ENCODE data around the gene CHEK1. TPM values are rescaled to one million over a fixed set of nuclear protein-coding genes. Genes with fewer than 3 reads are reported as not detected.

Gene CHEK1
- total and polyA plus RNA-seq, 2 of the 8 experiments (the other 6 are each of a cell fraction or from before 2014, with no cell fraction given) = 37.7 to 133 TPM

DNA sequence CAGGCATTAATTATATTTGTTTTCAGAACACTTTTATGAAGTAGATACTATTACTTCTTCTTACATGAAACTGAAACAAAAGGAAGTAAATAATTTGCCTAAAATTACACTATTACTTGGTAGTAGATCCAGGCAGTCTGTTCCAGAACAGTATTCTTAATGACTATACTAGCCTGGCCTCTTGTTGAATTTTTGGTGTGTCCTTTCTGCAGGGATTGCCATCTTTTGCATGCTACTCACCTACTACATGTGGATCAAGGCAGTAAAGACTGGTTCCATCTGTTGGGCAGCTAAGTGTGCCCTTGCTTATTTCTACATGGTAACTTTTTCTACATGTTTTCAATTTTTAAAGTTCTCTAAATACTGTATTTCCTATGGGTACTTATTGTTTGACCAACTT lies 19.5 kb upstream of the CHEK1 start:
- no peak for FAIRE-seq
- Histone ChIP-seq H2AFZ (ENCODE audit: low read length) (no peak overlapping the region), H3K27me3 (replicated peaks in 1 of 4; ENCODE audit: control insufficient read depth in 3 of 4, extremely low read depth in 1 of 4, insufficient read depth in 3 of 4, low read length in 3 of 4) (no peaks in the 10 kb centered on the region), H3K79me1 (ENCODE audit: low read depth, low read length) (no peaks in the 10 kb centered on the region), H3K4me2 (ENCODE audit: insufficient read depth in 1 of 2, low read depth in 2 of 2, low read length in 2 of 2) (no peak overlapping the region), H2BK20ac (ENCODE audit: low read length) (no peak overlapping the region), H4K91ac (replicated peaks; ENCODE audit: insufficient read length, low read length) (no peak overlapping the region), H3K4ac (replicated peaks; ENCODE audit: insufficient read length, low read depth, low read length) (no peak overlapping the region), H2BK15ac (ENCODE audit: low read length) (no peak overlapping the region), H3K9ac (replicated peaks in 1 of 4; ENCODE audit: extremely low read depth in 1 of 4, low read depth in 3 of 4, low read length in 3 of 4) (no peak overlapping the region), H3K23ac (ENCODE audit: insufficient read length) (no peak overlapping the region), H3K14ac (ENCODE audit: insufficient read length) (no peak overlapping the region), H3K18ac (ENCODE audit: extremely low read depth, low read length) (no peak overlapping the region), H3K23me2 (ENCODE audit: low read depth, low read length) (no peaks in the 10 kb centered on the region), H3K36me3 (ENCODE audit: control insufficient read depth in 2 of 4, insufficient read depth in 4 of 4, low read length in 3 of 4) (peaks cover 37 to 91% (median 72%) of the 10 kb centered on the region in 4 experiments), H4K5ac (ENCODE audit: insufficient read length, low read depth, low read length) (no peak overlapping the region), H3K9me3 (ENCODE audit: insufficient read depth in 2 of 2, low read depth in 1 of 2, low read length in 1 of 2) (no peaks in the 10 kb centered on the region), H2BK5ac (ENCODE audit: low read depth, low read length) (no peak overlapping the region), H3K4me3 (ENCODE audit: extremely low read depth in 1 of 4, insufficient read depth in 2 of 4, low read depth in 3 of 4, low read length in 4 of 4) (no peak overlapping the region), H4K8ac (ENCODE audit: extremely low read depth, insufficient read depth, low read length) (no peak overlapping the region), H3K79me2 (ENCODE audit: control insufficient read depth in 1 of 2, insufficient read depth in 2 of 2, low read length in 2 of 2) (no peaks in the 10 kb centered on the region), H4K20me1 (replicated peaks in 1 of 2; ENCODE audit: control insufficient read depth in 1 of 2, insufficient read depth in 2 of 2, low read length in 2 of 2) (peaks cover 0 to 5% of the 10 kb centered on the region in 2 experiments), H2BK12ac (ENCODE audit: low read depth, low read length) (no peak overlapping the region), H2BK120ac (replicated peaks; ENCODE audit: low read depth, low read length) (no peak overlapping the region), H2AK5ac (ENCODE audit: low read depth, low read length) (no peak overlapping the region), H3K4me1 (replicated peaks in 1 of 4; ENCODE audit: control insufficient read depth in 3 of 4, insufficient read depth in 4 of 4, low read length in 3 of 4) (no peaks in the 10 kb centered on the region), H3K27ac (ENCODE audit: low read depth, low read length) (no peak overlapping the region), H3K56ac (replicated peaks; ENCODE audit: insufficient read length, low read depth, low read length) (no peak overlapping the region)
- DNase-seq (ENCODE audit: low read depth in 1 of 2, low spot score in 2 of 2) = no peak
- ChIA-PET POLR2A (ENCODE audit: partially characterized antibody) (interaction anchor here (1.1 kb wide), 2 partner anchors 21 to 46 kb away, joined by 3 to 4 read pairs; no protein-coding TSS in a partner anchor), CTCF (ENCODE audit: partially characterized antibody) (no interaction called here)
- TF ChIP-seq CEBPB (IDR thresholded peaks at IDR 0.05; ENCODE audit: low read depth, low read length) = no peak
- TF ChIP-seq SP2 (IDR thresholded peaks at IDR 0.05; ENCODE audit: low read length) = no peak
- no peak for TF ChIP-seq CTBP2 (IDR thresholded peaks at IDR 0.05; ENCODE audit: borderline replicate concordance, insufficient read depth, insufficient read length, low read length)
- no peak for TF ChIP-seq RNF2 (IDR thresholded peaks at IDR 0.05; ENCODE audit: borderline replicate concordance, low read depth, low read length, missing control alignments, poor library complexity, severe bottlenecking)
